Large intestine (tissue), 12 donors: Measurements from ENCODE around the gene REM1. TPM values are rescaled to one million over a fixed set of nuclear protein-coding genes. Genes with fewer than 3 reads are reported as not detected.
A peak's percentile ranks its signal among the peaks of the same experiment; 100 is the strongest.
"Not testable (repeated sequence)": the region's sequence is repeated elsewhere in the genome, so short reads cannot be mapped to it uniquely, and the experiment has no call there.

Experiments used
- DNase-seq, 2 donors: peaks; one replicate each; pipeline versions ENCODE4 v3.0.0 to v3.0.0-alpha.2; 2013
- H3K27ac ChIP-seq: one replicate; pipeline ENCODE4 v1.5.1; 2013; ENCODE audit warnings: low read length
- H3K27me3 ChIP-seq: 2 replicates; pipeline ENCODE4 v1.6.1; 2013; ENCODE audit warnings: low read length; ENCODE audit not compliant: control insufficient read depth, insufficient read depth
- H3K36me3 ChIP-seq: 2 replicates; pipeline ENCODE4 v1.6.1; 2013; ENCODE audit warnings: low read length; ENCODE audit not compliant: control insufficient read depth, insufficient read depth
- H3K4me1 ChIP-seq: one replicate; pipeline ENCODE4 v1.6.1; 2013; ENCODE audit warnings: low read length; ENCODE audit not compliant: control insufficient read depth, insufficient read depth
- H3K4me3 ChIP-seq: one replicate; pipeline ENCODE4 v1.5.1; 2013; ENCODE audit warnings: low read length
- H3K9me3 ChIP-seq: one replicate; pipeline ENCODE4 v1.6.1; 2013; ENCODE audit warnings: mild to moderate bottlenecking, low read depth, low read length, moderate library complexity; ENCODE audit not compliant: control insufficient read depth
- WGBS: methylation state at CpG from one replicate; pipeline ENCODE4 v1.1.5; 2013; ENCODE audit warnings: low lambda C conversion rate; ENCODE audit not compliant: insufficient coverage; 5-methylcytosine and 5-hydroxymethylcytosine counted together
- long read RNA-seq, 11 donors: transcript quantifications; one replicate each; lab custom pipeline, GENCODE V29; 2026
- polyA plus RNA-seq: library from polyadenylated mRNA; unstranded; fragments of 120-200 nt; gene quantifications from one replicate; pipeline ENCODE4 v1.2.1, GENCODE V29; 2013

The REM1 gene
- polyA plus RNA-seq = 2.8 TPM
- long read RNA-seq, donor 1, partial matches to known transcripts = 0 of 1 reads
- long read RNA-seq, donor 1, other reads (novel, unspliced or antisense) = 0 of 1 reads
- long read RNA-seq, donor 2, partial matches to known transcripts = 0 of 2 reads
- long read RNA-seq, donor 2, other reads (novel, unspliced or antisense) = 0 of 2 reads
- long read RNA-seq, donor 3 = 0 reads
- long read RNA-seq, donor 4 = 0 reads
- long read RNA-seq, donor 5 = 0 reads
- long read RNA-seq, donor 6, partial matches to known transcripts = 0 of 1 reads
- long read RNA-seq, donor 6, other reads (novel, unspliced or antisense) = 0 of 1 reads
- long read RNA-seq, donor 7 = 0 reads
- long read RNA-seq, donor 8 = 0 reads
- long read RNA-seq, donor 9, partial matches to known transcripts = 0 of 1 reads
- long read RNA-seq, donor 9, other reads (novel, unspliced or antisense) = 0 of 1 reads
- long read RNA-seq, donor 10, partial matches to known transcripts = 0 of 1 reads
- long read RNA-seq, donor 10, other reads (novel, unspliced or antisense) = 0 of 1 reads
- long read RNA-seq, donor 11, partial matches to known transcripts = 0 of 1 reads
- long read RNA-seq, donor 11, other reads (novel, unspliced or antisense) = 0 of 1 reads

- DNase-seq = no peak
- peaks cover 28% of the 10 kb centered on the region for H3K27me3 ChIP-seq
Measured at GRCh38 chr20:31474758-31475427, at the start of gene REM1, which contains the start of gene DEFB124. Gene REM1, plus strand, starts transcription at chr20:31475288. Its CDS starts 1,158 bp downstream, at chr20:31476446. Gene DEFB124, minus strand, starts transcription at chr20:31475127. Its CDS starts 2,114 bp downstream, at chr20:31473013.

DNA sequence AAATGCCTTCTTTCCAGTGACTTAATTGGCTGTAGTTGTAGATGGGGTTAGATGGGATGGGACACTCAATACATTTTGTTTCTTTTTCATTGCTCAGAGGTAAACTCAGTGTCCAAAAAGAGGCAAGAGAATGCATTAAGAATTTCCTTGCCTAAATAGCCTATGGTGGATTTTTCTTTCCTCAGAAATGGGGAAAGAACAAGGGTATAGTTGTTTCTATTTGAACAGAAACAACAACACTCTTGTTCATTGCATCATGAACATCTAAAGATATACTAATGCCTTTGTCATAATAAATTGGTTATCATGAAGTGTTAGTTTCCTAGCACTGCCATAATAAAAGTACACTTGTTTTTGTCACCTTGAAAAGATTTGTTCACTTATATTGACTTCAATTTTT lies 49.3 kb upstream of the REM1 start:
- no peak overlapping the region for H3K27ac ChIP-seq
- H3K4me1 ChIP-seq = no peaks in the 10 kb centered on the region
- H3K36me3 ChIP-seq = no peaks in the 10 kb centered on the region
- DNase-seq = no peak
- no peaks in the 10 kb centered on the region for H3K9me3 ChIP-seq
- H3K4me3 ChIP-seq = no peak overlapping the region
- H3K27me3 ChIP-seq = no peaks in the 10 kb centered on the region

More at GRCh38 chr20:31474758-31475427, at the start of gene REM1, which contains the start of gene DEFB124:
- Histone ChIP-seq H3K4me3 (peak within 1 kb of the TSS; percentile 42), H3K4me1 (no peaks in the 10 kb centered on the region), H3K27ac (no peak within 1 kb of the TSS), H3K9me3 (peaks cover 5% of the 10 kb centered on the region), H3K36me3 (no peaks in the 10 kb centered on the region)
- no CpG with 5 or more reads among the region's 33 CpGs for WGBS

- H3K27me3 ChIP-seq, H3K36me3 ChIP-seq, DNase-seq, H3K27ac ChIP-seq, H3K9me3 ChIP-seq, H3K4me3 ChIP-seq, H3K4me1 ChIP-seq: not testable (repeated sequence)
- WGBS = no CpG with 5 or more reads among the region's 48 CpGs
Measured at GRCh38 chr20:31426891-31427551, 48.1 kb upstream of the REM1 start.

DNA sequence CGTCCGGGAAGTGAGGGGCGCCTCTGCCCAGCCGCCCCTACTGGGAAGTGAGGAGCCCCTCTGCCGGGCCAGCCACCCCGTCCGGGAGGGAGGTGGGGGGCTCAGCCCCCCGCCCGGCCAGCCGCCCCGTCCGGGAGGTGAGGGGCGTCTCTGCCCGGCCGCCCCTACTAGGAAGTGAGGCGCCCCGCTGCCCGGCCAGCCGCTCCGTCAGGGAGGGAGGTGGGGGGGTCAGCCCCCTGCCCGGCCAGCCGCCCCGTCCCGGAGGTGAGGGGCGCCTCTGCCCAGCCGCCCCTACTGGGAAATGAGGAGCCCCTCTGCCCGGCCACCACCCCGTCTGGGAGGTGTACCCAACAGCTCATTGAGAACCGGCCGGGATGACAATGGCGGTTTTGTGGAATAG lies 47.5 kb upstream of the REM1 start:
- H3K27ac ChIP-seq, H3K27me3 ChIP-seq, H3K36me3 ChIP-seq, DNase-seq, H3K4me3 ChIP-seq, H3K9me3 ChIP-seq, H3K4me1 ChIP-seq: not testable (repeated sequence)
- no CpG with 5 or more reads among the region's 31 CpGs for WGBS

DNA sequence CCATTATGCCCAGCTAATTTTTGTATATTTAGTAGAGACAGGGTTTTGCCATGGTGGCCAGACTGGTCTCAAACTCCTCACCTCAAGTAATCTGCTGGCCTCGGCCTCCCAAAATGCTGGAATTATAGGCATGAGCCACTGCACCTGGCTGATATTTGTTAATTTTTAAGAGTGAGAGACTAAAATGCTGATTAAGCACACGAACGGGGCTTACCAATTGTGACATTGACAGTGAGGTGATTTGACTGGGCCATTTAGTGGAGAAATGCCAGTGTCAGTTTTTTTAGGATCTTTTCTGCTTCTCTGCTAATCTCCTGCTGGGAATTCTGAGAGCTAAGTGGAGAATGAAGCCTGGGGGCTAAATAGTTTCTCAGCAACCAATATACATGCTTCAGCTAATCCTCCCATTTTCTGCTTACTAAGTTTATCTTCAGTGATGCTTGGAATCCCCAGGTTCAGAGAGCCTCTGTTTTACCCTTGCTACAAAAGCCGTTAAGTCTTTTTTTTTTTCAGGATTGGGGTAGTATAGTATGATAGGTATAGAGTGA lies 44.4 kb upstream of the REM1 start:
- H3K4me3 ChIP-seq = no peak overlapping the region
- no peaks in the 10 kb centered on the region for H3K4me1 ChIP-seq
- no peak for DNase-seq
- no peaks in the 10 kb centered on the region for H3K9me3 ChIP-seq
- H3K36me3 ChIP-seq = no peaks in the 10 kb centered on the region
- no CpG with 5 or more reads among the region's 4 CpGs for WGBS
- H3K27ac ChIP-seq = no peak overlapping the region
- no peaks in the 10 kb centered on the region for H3K27me3 ChIP-seq

DNA sequence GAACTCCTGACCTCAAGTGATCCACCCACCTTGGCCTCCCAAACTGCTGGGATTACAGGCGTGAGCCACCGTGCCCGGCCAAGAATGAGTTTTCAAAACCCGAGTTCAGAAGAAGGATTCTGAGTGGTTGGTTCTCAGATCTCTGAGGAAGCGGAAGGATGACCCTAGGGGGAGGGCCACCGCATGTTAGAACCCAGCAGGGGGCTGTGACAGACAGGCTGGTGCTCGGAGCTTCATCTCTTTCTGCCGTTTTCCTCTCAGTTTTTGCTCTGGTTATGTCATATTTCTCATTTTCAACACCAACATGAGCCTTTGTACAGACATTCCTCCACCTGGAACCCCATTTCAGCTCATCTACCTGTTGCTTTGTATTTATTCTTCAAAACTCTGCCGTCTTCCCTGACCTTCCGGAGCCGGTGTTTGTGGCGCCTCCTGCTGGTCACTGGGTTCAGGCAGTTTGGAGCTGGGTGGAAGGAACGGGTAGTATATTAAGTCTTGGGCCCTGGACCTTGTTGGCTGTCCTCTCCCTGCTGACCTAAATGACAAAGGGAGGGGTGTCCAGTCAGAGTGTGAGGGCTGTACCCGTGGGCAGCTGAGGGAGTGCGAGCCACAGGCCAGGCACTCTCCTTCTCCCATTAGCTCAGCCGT lies 35.0 kb upstream of the REM1 start, which contains the start of gene DEFB123:
Gene DEFB123 (plus strand): TSS at position 621 of the 648 bp plus-strand sequence. CDS start 67 bp downstream, outside the sequence.
- no peaks in the 10 kb centered on the region for H3K9me3 ChIP-seq
- no peaks in the 10 kb centered on the region for H3K27me3 ChIP-seq

GRCh38 chr20:31446084-31446819 lies 28.8 kb upstream of the REM1 start:
- H3K4me1 ChIP-seq = no peaks in the 10 kb centered on the region
- no peaks in the 10 kb centered on the region for H3K36me3 ChIP-seq
- H3K4me3 ChIP-seq = no peak overlapping the region
- WGBS = 84% methylated on average over 4 of the region's 12 CpGs
- DNase-seq = no peak
- no peaks in the 10 kb centered on the region for H3K27me3 ChIP-seq
- no peak overlapping the region for H3K27ac ChIP-seq
- no peaks in the 10 kb centered on the region for H3K9me3 ChIP-seq

More for the DNA sequence above, 35.0 kb upstream of the REM1 start, which contains the start of gene DEFB123:
- 80% methylated on average over 1 of the region's 16 CpGs for WGBS
- no peak for DNase-seq
- no peaks in the 10 kb centered on the region for H3K4me1 ChIP-seq
- no peak within 1 kb of the TSS for H3K4me3 ChIP-seq
- no peaks in the 10 kb centered on the region for H3K36me3 ChIP-seq
- no peak within 1 kb of the TSS for H3K27ac ChIP-seq

DNA sequence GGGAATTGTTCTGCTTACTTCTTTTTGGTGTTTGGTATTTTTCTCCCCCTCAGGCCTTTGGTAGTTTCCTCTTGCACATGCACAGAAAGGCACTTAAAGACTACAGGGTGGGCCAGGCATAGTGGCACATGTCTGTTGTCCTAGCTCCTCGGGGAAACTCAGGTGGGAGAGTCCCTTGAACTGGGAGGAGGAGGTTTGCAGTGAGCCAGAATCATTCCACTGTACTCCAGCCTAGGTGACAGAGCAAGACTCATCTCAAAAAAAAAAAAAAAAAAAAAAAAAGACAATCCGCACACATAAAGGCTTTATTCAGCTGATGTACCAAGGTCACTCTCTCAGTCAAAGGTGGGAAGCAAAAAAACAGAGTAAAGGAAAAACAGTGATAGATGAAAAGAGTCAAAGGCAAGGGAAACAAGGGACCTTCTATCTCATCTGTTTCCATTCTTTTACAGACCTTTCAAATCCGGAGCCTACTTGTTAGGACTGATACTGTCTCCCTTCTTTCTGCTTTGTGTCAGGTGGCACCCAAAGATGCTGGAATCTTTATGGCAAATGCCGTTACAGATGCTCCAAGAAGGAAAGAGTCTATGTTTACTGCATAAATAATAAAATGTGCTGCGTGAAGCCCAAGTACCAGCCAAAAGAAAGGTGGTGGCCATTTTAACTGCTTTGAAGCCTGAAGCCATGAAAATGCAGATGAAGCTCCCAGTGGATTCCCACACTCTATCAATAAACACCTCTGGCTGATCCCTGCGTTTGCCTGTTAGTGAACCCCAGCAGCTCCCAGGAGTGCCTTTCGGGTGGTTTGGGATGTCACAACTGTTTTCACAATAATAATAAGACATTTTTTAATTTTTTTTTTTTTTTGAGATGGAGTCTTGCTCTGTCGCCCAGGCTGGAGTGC lies 25.3 kb upstream of the REM1 start:
- Histone ChIP-seq H3K4me3 (no peak overlapping the region), H3K4me1 (no peaks in the 10 kb centered on the region), H3K27me3 (no peaks in the 10 kb centered on the region), H3K27ac (no peak overlapping the region), H3K9me3 (no peaks in the 10 kb centered on the region), H3K36me3 (no peaks in the 10 kb centered on the region)
- no peak for DNase-seq
- no CpG with 5 or more reads among the region's 8 CpGs for WGBS
